Hematopoietic multipotent progenitor cell (in vitro differentiated cells): ENCODE results near the gene NKD1. TPM values are rescaled to one million over a fixed set of nuclear protein-coding genes. Genes with fewer than 3 reads are reported as not detected.

Experiments
- DNase-seq, 3 donors: peaks; one replicate each; pipeline ENCODE4 v3.0.0-alpha.2; 2011 to 2015; ENCODE audit warnings: low read depth in 2 of 3, low spot score in 2 of 3
- total RNA-seq: library from RNA; depleted of rRNA; stranded (reverse); fragments of >200 nt; gene quantifications from one replicate; pipeline ENCODE4 v1.2.3, GENCODE V29; 2012

Gene NKD1
- total RNA-seq, 1 donor = under 0.01 TPM

GRCh38 chr16:50665128-50665878, 117.1 kb downstream of the NKD1 start:
- DNase-seq = peak; percentile 74 to 78 (median 75)

- peak in 2 of 3 donors; percentile 72 to 87 for DNase-seq
Measured at GRCh38 chr16:50666658-50667496, 118.7 kb downstream of the NKD1 start.

GRCh38 chr16:50667497-50668367, 119.5 kb downstream of the NKD1 start:
- peak in 2 of 3 donors; percentile 37 to 41 for DNase-seq

- DNase-seq = no peak
Measured at GRCh38 chr16:50668368-50669008, 120.3 kb downstream of the NKD1 start.

- no peak for DNase-seq
Measured at GRCh38 chr16:50669741-50670140, 121.5 kb downstream of the NKD1 start.

- DNase-seq = no peak
Measured at GRCh38 chr16:50670476-50670875, 122.3 kb downstream of the NKD1 start.

GRCh38 chr16:50671644-50672260, 123.6 kb downstream of the NKD1 start:
- peak in 1 of 3 donors; percentile 72 for DNase-seq

- DNase-seq = no peak
Measured at GRCh38 chr16:50673496-50674275, 125.5 kb downstream of the NKD1 start.

- DNase-seq = no peak
Measured at GRCh38 chr16:50674831-50675230, 126.6 kb downstream of the NKD1 start.

GRCh38 chr16:50675686-50676610, 127.8 kb downstream of the NKD1 start:
- DNase-seq = no peak

- DNase-seq = no peak
Measured at GRCh38 chr16:50676684-50677225, 128.6 kb downstream of the NKD1 start.

GRCh38 chr16:50677351-50677750, 129.2 kb downstream of the NKD1 start:
- no peak for DNase-seq

- DNase-seq = no peak
Measured at GRCh38 chr16:50678531-50678930, 130.3 kb downstream of the NKD1 start.

- DNase-seq = no peak
Measured at GRCh38 chr16:50679266-50679665, 131.1 kb downstream of the NKD1 start.

- no peak for DNase-seq
Measured at GRCh38 chr16:50679676-50680555, 131.7 kb downstream of the NKD1 start.

- DNase-seq = no peak
Measured at GRCh38 chr16:50680556-50680893, 132.3 kb downstream of the NKD1 start.
